Right lobe of liver (tissue), 4 donors: ENCODE measurements around the gene ACCSL.

Experiments
- CTCF ChIP-seq, 4 donors: fragments of 200-600 bp in 3 of 4; fragments of 450-650 bp in 1 of 4; IDR thresholded peaks; one replicate each; pipeline versions ENCODE4 v1.5.1 to v1.8.0; 2016 to 2022; ENCODE audit warnings: antibody characterized with exemption in 4 of 4, mild to moderate bottlenecking in 2 of 4
- POLR2A ChIP-seq: fragments of 450-650 bp; IDR thresholded peaks from one replicate; pipeline ENCODE4 v1.6.1; 2017; ENCODE audit warnings: antibody characterized with exemption, mild to moderate bottlenecking
- donor health status: DM: no; HTN: no; CAD: no.
- donor health status: DM: no; HTN: no; CAD: no.
- donor health status: DM: no; HTN: yes; CAD: no.

DNA sequence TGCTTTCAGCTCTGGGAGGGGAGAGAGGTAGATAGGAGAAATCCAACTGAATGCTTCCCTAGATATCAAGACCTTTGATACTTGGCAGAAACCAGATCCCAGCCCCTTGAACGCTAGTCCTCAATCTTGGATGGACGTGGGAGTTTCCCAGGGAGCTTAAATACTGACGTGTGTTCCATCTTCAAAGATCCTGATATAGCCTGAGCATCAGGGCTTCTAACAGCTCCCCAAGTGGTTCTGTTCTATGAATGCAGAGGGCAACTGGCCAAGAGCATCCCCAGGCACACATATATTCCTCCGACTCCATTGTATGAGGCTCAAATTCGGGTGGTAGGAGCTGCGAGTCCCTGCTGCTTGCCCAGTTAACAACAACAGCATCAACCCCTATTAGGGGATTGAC is 9.6 kb downstream of the ACCSL start:
- TF ChIP-seq CTCF (IDR thresholded peaks at IDR 0.05) (no peak), POLR2A (no peak)
